ENCODE results near the gene DISC1. TPM values are rescaled to one million over a fixed set of nuclear protein-coding genes. Genes with fewer than 3 reads are reported as not detected.
A peak's percentile ranks its signal among the peaks of the same experiment; 100 is the strongest.
"Not testable (repeated sequence)": the region's sequence is repeated elsewhere in the genome, so short reads cannot be mapped to it uniquely, and the experiment has no call there.

The DISC1 gene
- total RNA-seq, 2 donors from 2014 or later, result 3.1 to 12.4 TPM

DNA sequence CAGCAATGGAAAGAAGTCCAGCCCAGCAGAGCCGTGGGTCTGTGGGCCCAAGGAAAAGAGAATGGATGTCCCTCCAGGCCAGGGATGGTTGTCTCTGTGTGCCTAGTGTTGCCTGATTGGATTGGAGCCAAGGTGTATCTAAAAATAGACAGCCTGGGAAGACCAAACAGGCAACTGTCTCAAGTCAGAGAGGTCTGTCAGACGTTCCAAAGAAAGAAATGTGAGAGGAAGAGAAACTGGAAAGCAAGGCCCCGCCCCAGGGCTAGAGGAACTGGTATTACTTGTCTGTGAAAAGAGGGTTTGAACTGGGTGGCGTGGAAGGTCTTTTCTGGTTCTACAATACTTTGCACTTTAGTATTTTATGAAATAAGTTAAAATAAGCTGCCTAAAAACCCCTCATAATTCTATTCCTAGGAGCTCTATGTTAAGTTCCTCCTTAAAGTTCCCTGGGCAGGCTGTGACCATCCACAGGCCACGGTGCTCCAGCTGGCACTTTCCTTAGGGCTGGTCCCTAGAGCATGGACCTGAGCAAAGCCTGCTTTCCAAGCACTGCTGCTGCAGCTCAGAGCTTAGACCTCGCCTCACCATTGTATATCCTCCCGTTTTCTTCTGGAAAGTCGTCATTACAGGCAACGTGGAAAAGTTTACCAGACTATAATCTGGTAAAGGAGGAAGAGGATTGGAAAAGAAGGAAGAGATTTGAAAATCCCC lies 151.6 kb downstream of the DISC1 start:
- no peak for ATAC-seq
- peaks cover 6 to 22% of the 10 kb centered on the region in 2 donors for H3K36me3 Mint-ChIP-seq
- H3K9me3 Mint-ChIP-seq, result peaks cover 0 to 4% of the 10 kb centered on the region in 2 donors
- H3K27ac Mint-ChIP-seq, result no peak overlapping the region
- no peak for DNase-seq (ENCODE audit: low spot score in 2 of 2)

GRCh38 chr1:231779081-231779480 lies 152.5 kb downstream of the DISC1 start:
- peaks cover 0 to 4% of the 10 kb centered on the region in 2 donors for H3K9me3 Mint-ChIP-seq

DNA sequence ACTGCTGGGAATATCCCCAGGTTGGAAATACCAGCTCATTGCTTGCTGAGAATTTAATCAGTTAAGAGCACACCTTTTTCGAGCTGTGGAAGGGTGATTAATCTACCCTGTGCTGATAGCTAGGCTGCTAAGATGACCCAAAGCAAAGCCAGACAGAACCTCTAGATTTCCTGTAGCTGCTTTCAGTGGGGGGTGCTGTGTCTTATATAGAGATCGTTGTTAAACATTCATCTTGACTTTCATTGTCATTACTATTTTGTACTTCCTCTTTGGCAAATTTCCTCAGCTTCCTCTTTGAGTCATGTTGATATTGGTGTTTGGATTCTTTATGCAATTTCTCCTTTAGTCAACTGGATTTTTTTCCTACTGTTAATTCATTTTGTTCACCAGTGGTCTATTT lies 155.3 kb downstream of the DISC1 start:
- DNase-seq (ENCODE audit: low spot score in 2 of 2) (no peak), ATAC-seq (no peak)
- Mint-ChIP-seq H3K9me3 (no peaks in the 10 kb centered on the region), H3K36me3 (peaks cover 0 to 9% of the 10 kb centered on the region in 2 donors), H3K27ac (peak overlapping the region in 1 of 2 donors; percentile 32)

More at GRCh38 chr1:231779081-231779480, 152.5 kb downstream of the DISC1 start:
- H3K36me3 Mint-ChIP-seq, result peaks cover 6 to 21% of the 10 kb centered on the region in 2 donors
- no peak for DNase-seq (ENCODE audit: low spot score in 2 of 2)
- no peak for ATAC-seq
- H3K27ac Mint-ChIP-seq, result no peak overlapping the region

- H3K36me3 Mint-ChIP-seq; H3K9me3 Mint-ChIP-seq; DNase-seq (ENCODE audit: low spot score in 2 of 2); ATAC-seq; H3K27ac Mint-ChIP-seq: not testable (repeated sequence)
Observed at GRCh38 chr1:231785073-231785472, 158.5 kb downstream of the DISC1 start.

DNA sequence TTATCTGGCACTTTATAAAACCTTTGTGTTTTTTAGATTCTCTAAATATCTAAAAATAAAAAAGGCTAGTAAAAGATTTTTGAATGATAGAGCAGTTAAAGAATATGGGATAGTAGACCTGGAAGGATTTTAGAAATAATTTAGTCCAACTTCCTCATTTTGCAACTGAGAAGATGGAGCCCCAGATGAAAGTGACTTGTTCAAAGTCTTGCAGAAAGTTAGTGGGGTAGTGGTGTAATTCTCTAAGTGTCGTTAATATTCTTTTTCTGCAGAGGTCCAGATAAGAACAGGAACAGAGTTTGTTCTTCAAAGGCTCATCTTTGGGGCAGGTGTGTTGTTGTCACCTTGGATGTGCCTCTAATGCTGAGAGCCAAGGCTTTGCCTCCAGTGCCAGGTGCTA lies 159.5 kb downstream of the DISC1 start:
- H3K27ac Mint-ChIP-seq, result no peak overlapping the region
- peaks cover 0 to 4% of the 10 kb centered on the region in 2 donors for H3K9me3 Mint-ChIP-seq
- H3K36me3 Mint-ChIP-seq, result no peaks in the 10 kb centered on the region
- DNase-seq (ENCODE audit: low spot score in 2 of 2) (no peak), ATAC-seq (no peak)

- H3K36me3 Mint-ChIP-seq, result no peaks in the 10 kb centered on the region
- DNase-seq (ENCODE audit: low spot score in 2 of 2) (no peak), ATAC-seq (no peak)
- no peak overlapping the region for H3K27ac Mint-ChIP-seq
- peaks cover 0 to 4% of the 10 kb centered on the region in 2 donors for H3K9me3 Mint-ChIP-seq
Observed at GRCh38 chr1:231792634-231793033, 166.0 kb downstream of the DISC1 start.

- H3K36me3 Mint-ChIP-seq, result no peaks in the 10 kb centered on the region
- no peaks in the 10 kb centered on the region for H3K9me3 Mint-ChIP-seq
- ATAC-seq, result no peak
- DNase-seq (ENCODE audit: low spot score in 2 of 2), result no peak
- H3K27ac Mint-ChIP-seq, result no peak overlapping the region
Observed at GRCh38 chr1:231793893-231794292, 167.3 kb downstream of the DISC1 start.

DNA sequence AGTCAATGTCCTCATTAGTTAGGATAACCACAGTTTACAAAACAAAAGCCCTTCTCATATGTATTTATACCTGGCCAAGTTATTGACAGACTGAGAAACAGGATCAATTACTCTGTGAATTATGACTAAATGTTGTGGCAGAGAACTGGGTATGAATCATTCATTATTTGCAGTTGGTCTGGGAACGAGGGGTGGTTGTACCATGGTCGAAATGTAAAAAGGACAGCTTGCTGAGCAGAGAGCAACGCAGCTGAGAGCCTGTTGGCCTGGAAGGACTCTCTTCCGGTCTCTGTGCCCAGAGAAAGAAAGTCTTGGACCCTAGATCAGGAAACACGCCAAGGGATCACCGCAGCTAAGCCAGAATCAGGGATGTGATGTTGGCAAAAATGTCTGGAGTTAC lies 169.6 kb downstream of the DISC1 start:
- no peak overlapping the region for H3K27ac Mint-ChIP-seq
- DNase-seq (ENCODE audit: low spot score in 2 of 2) (no peak), ATAC-seq (no peak)
- H3K36me3 Mint-ChIP-seq, result peaks cover 10 to 12% of the 10 kb centered on the region in 2 donors
- peaks cover 5 to 7% of the 10 kb centered on the region in 2 donors for H3K9me3 Mint-ChIP-seq

DNA sequence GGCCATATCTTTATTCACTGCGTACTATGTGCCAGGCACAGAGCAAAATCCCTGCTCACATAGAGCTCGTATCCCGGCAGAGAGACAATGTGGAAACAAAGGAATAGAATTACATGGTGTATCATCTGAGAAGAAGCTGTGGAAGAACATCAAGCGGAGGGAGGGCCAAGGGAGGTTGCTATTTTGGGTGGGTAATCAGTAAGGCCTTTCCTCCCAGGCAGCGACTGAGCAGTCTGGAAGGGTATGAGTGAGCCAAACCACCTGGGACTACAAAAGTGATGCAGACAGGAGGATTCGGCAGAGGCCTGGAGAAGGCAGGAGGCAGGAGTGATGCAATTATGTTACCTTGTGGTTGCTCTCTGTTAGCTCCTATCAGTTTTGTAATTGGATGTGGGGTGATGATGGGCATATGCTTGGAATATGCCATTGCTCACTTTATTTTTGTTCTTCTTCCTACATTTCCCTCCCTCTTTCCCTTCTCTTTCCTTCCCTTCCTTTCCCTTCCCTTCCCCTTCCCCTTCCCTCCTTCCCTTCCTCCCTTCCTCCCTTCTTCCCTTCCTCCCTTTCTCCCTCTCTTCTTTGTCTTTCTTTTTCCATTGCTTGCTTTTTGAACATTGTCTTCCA lies 172.9 kb downstream of the DISC1 start:
- peaks cover 5 to 7% of the 10 kb centered on the region in 2 donors for H3K9me3 Mint-ChIP-seq
- peaks cover 12 to 16% of the 10 kb centered on the region in 2 donors for H3K36me3 Mint-ChIP-seq
- ATAC-seq, result peak in 1 of 2 donors; percentile 47
- peak overlapping the region in 1 of 2 donors; percentile 25 for H3K27ac Mint-ChIP-seq
- no peak for DNase-seq (ENCODE audit: low spot score in 2 of 2)

DNA sequence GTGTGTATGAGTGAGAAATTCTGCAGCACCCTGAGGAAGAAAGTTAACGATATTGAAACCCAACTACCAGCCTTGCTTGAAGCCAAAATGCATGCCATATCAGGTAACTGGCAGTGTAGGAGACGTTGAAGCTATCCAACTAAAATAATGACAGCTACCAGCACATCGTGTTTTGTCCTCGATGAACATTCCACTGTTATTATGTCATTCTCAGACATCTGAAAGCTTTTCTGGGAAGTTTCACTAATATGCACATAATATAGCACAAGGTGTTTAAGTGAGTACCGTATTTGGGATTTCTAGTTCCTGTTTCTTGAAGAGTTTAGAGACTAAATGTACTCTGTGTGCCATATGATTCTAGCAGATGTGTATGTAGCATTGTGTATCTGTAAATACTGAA lies 173.5 kb downstream of the DISC1 start:
- Mint-ChIP-seq H3K27ac (peak overlapping the region in 1 of 2 donors; percentile 25), H3K36me3 (peaks cover 12 to 16% of the 10 kb centered on the region in 2 donors), H3K9me3 (peaks cover 5 to 7% of the 10 kb centered on the region in 2 donors)
- no peak for DNase-seq (ENCODE audit: low spot score in 2 of 2)
- ATAC-seq, result no peak

DNA sequence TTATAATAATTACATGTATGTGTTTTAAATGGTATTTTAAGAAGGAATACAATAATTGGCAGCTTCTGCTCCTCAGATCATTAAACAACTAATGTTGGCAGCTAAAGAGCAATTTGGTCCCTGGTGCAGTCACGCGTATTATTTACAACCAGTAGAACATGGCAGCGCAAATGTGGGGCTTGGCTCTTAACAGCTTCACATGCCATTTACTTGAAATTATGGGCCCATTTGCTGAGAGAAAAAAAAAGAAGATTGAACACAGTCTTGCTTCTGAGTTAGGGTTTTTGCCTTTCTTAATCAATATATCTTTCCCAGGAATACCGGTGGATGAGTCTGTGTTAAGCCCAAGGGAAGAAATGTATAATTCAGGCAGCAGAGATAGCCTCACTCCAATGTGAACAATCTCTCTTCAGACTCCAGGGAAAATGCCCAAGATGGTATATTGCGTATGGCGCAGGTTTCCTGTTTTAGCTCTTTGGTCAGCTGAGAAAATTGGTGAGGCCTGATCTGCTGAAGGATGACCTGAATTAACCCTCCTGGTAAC lies 174.5 kb downstream of the DISC1 start:
- DNase-seq (ENCODE audit: low spot score in 2 of 2) (no peak), ATAC-seq (no peak)

DNA sequence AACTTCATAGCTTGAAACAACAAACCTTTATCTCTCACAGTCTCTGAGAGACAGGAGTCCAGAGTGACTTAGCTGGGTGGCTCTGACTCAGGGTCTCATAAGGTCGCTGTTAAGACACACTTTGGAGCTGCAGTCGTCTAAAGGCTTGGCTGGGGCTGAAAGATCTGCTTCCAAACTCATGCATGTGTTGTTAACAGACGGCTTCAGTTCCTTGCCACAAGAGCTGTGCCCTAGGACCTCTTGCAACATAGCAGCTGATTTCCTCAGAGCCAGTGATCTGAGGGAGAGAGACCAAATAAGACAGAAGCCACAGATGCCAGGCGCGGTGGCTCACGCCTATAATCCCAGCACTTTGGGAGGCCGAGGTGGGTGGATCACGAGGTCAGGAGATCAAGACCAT lies 176.8 kb downstream of the DISC1 start:
- H3K36me3 Mint-ChIP-seq, result peaks cover 12 to 16% of the 10 kb centered on the region in 2 donors

More for the DNA sequence above, 174.5 kb downstream of the DISC1 start:
- H3K36me3 Mint-ChIP-seq, result peaks cover 12 to 16% of the 10 kb centered on the region in 2 donors
- H3K27ac Mint-ChIP-seq, result no peak overlapping the region
- peaks cover 5 to 7% of the 10 kb centered on the region in 2 donors for H3K9me3 Mint-ChIP-seq

DNA sequence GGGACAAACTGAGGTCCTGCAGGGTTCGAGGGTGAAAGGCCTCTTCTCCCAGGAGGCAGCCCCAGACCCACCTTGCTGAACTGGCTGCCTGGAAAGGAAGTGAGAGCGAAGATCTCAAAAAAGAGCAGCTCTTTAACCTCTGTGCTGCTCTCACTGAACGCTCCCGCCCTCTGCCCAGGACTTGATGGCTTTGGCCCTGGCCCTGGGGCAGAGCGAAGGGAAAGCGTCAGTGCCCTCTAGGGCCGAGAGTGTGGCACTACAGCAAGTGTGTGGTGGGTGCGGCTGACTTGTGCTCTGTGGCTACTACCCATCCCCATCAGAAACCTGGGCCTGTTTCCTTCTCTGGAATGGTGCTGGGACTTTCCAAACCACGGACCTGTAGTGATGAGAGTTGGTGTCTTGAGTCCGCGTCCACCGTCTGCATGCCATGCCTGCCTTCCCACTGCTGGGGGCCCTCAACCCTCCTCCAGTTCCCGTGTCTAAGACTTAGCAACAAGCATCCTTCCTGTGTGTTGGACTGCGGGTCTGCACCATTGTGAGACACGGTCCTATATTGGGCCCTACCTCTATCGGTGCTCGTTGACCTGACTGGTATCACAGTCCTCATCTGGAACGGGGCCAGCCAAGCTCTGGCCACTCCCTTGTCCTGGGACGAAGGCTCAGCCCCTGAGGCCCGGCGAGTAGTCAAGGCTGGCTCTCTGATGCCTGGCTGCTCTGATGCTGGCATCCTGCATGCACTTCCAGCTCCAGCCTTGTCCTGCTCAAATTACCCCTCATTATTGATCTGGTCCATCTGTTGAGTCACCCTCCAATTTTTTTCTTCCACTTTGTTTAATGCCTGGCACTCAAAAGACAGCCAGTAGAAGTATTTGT lies 180.3 kb downstream of the DISC1 start:
- H3K9me3 Mint-ChIP-seq, result no peaks in the 10 kb centered on the region
- H3K27ac Mint-ChIP-seq, result peak overlapping the region in 1 of 2 donors; percentile 59
- H3K36me3 Mint-ChIP-seq, result peaks cover 0 to 5% of the 10 kb centered on the region in 2 donors
- DNase-seq (ENCODE audit: low spot score in 2 of 2), result peak in 1 of 2 donors; percentile 49
- ATAC-seq, result peak; percentile 69 to 88

More for the DNA sequence above, 176.8 kb downstream of the DISC1 start:
- no peak overlapping the region for H3K27ac Mint-ChIP-seq
- ATAC-seq, result no peak
- peaks cover 5 to 7% of the 10 kb centered on the region in 2 donors for H3K9me3 Mint-ChIP-seq
- DNase-seq (ENCODE audit: low spot score in 2 of 2), result no peak

DNA sequence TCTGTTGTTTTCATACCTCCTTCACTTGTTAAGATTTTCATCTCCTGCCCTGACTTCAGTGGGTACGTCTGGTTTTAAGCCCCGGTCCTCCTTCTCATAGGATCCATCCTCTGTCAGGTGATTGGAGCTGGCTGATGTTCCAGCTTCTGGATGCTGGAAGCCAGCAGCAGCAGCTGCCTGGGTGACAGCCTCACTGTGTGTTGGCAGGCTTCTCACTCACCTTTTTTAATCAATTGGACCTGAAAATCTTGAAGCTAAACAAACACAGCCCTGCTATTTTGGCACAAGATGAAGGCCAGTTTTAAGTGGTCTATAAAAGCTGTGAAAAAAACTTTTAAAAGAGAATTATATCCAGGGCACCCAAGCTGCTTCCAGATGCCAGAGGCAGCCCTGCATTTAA lies 181.0 kb downstream of the DISC1 start:
- ATAC-seq (no peak), DNase-seq (ENCODE audit: low spot score in 2 of 2) (no peak)
- H3K27ac Mint-ChIP-seq, result peak overlapping the region; percentile 29 to 59
- H3K9me3 Mint-ChIP-seq, result no peaks in the 10 kb centered on the region
- H3K36me3 Mint-ChIP-seq, result no peaks in the 10 kb centered on the region

DNA sequence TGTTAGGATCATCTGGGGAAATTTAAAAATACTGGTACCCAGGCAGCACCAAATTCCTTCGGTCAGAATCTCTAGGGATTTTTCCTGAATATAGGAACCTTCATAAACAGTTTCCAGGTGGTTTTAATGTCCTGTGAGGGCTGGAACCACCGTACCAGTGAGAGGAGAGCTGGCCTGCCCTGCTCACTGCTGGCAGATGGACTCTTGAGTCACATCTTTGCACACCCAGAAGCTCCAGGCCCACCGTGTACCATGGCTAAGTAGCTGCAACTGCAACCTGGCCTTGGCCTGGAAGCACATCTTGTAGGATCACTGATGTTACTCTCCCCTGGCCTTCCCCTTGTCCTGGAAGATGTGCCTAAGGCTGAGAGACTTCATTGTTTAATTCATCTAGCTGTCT lies 181.5 kb downstream of the DISC1 start:
- Mint-ChIP-seq H3K36me3 (no peaks in the 10 kb centered on the region), H3K27ac (no peak overlapping the region), H3K9me3 (no peaks in the 10 kb centered on the region)
- no peak for DNase-seq (ENCODE audit: low spot score in 2 of 2)
- ATAC-seq, result no peak

DNA sequence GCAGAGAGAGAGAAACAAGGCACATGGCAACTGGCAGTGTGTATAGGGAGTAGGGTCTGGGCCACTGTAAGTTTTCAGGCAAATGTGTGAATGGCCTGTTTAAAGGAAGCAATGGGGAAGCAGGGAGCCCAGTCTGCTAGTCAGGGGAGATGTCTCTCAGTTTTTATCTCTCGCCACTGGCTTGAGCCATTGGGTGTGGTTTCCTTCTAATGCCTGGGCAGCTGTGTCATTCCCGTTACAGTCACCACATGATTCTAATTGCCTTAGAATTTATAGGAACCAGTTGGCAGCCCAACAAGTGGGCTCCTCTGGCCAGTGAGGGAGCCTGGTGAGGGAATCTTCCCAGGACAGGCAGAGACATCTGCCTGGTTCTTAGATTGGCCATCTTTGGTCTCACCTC lies 182.4 kb downstream of the DISC1 start:
- Mint-ChIP-seq H3K27ac (no peak overlapping the region), H3K9me3 (no peaks in the 10 kb centered on the region), H3K36me3 (peaks cover 0 to 5% of the 10 kb centered on the region in 2 donors)
- ATAC-seq (no peak), DNase-seq (ENCODE audit: low spot score in 2 of 2) (no peak)

All from activated naive CD4-positive, alpha-beta T cell treated with anti-CD3 and anti-CD28 coated beads, Interleukin-2, amount 50 U/mL, for 72 hours (primary cell).